LNCaP clone FGC (cell line): ENCODE data around the gene TTC33.

Experiments used
- DNase-seq: peaks from one replicate; pipeline ENCODE4 v3.0.0-alpha.2; 2011; ENCODE audit warnings: low read depth
- H3K4me3 ChIP-seq: 2 replicates; pipeline ENCODE4 v1.5.1; 2011; ENCODE audit warnings: mild to moderate bottlenecking, low read depth, low read length, control low read depth
- TF ChIP-seq, protein P1 (sequence below): IDR thresholded peaks from 2 replicates; pipeline ENCODE4 v1.5.1; 2012; ENCODE audit warnings: mild to moderate bottlenecking; ENCODE audit not compliant: control insufficient read depth, insufficient read depth; ENCODE audit errors: extremely low read depth

TTC33 gene

DNA sequence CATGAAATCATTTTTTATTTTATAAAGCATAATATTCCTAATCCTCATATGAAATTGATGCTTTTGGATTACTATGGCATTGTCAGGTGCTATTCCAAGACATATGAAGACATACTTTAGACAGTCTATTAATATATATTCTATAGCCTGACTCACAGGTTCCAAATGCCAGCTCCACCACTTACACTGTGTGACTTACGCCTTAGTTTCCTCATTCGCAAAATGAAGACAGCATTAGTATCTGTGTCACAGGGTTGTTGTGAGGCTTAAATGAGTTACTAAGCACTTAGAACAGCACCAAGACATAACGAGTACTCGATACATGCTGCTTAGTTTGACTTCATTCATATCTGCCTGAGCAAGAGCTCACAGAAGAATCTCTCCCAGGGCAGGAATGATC is 208.2 kb downstream of the TTC33 start:
- no peak overlapping the region for H3K4me3 ChIP-seq
- no peak for DNase-seq
- TF ChIP-seq, protein P1, sequence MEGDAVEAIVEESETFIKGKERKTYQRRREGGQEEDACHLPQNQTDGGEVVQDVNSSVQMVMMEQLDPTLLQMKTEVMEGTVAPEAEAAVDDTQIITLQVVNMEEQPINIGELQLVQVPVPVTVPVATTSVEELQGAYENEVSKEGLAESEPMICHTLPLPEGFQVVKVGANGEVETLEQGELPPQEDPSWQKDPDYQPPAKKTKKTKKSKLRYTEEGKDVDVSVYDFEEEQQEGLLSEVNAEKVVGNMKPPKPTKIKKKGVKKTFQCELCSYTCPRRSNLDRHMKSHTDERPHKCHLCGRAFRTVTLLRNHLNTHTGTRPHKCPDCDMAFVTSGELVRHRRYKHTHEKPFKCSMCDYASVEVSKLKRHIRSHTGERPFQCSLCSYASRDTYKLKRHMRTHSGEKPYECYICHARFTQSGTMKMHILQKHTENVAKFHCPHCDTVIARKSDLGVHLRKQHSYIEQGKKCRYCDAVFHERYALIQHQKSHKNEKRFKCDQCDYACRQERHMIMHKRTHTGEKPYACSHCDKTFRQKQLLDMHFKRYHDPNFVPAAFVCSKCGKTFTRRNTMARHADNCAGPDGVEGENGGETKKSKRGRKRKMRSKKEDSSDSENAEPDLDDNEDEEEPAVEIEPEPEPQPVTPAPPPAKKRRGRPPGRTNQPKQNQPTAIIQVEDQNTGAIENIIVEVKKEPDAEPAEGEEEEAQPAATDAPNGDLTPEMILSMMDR, result no peak

DNA sequence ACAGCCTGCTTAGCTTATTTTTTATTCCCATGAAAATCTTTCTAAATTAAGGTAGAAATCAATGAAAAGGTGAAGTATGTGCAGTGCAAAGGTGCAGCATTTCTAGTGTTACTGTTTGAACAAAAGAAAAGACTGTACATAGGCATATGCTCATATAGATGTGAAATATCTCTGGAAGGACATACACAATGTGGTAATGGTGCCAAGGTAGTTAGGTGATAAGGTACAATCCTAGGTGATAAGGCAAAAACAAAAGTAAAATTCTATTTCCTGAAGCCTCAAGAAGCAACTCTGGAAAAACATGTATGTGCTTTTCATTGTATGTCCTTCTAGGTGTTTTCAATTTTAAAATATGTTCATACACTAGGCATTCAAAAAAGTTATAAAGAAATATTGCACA is 215.5 kb downstream of the TTC33 start:
- TF ChIP-seq, protein P1, result no peak
- DNase-seq, result no peak
- no peak overlapping the region for H3K4me3 ChIP-seq

DNA sequence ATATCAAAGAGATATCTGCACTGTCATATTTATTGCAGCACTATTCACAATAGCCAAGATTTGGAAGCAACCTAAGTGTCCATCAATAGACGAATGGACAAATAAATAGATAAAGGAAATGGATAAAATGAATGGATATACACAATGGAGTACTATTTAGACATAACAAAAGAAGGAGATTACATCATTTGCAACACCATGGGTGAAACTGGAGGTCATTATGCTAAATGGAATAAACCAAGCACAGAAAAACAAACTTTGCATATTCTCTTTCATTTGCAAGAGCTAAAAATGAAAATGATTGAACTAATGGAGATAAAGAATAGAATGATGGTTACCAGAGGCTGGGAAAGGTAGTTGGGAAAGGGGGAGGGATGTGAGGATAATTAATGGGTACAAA is 231.1 kb downstream of the TTC33 start:
- H3K4me3 ChIP-seq, result no peak overlapping the region
- no peak for DNase-seq
- TF ChIP-seq, protein P1, result no peak

DNA sequence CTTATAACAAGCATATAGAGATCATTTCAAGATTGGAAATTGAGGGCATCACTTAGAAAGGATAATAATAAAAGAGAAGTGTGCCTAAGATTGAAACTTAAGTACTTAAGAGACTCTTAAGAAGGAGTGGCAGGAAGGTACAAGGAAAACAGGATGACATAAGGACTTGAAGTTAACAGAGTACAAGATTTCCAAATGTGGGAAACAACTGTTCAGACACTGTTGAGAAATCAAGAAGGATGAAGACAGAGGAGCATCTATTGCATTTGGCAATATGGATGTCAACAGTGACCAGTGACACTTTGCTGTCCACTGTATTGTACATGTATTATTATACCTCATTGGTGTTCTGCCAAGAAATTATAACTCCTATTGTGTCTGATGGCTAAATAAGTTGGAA is 233.8 kb downstream of the TTC33 start:
- TF ChIP-seq, protein P1, result no peak
- no peak for DNase-seq
- H3K4me3 ChIP-seq, result no peak overlapping the region

DNA sequence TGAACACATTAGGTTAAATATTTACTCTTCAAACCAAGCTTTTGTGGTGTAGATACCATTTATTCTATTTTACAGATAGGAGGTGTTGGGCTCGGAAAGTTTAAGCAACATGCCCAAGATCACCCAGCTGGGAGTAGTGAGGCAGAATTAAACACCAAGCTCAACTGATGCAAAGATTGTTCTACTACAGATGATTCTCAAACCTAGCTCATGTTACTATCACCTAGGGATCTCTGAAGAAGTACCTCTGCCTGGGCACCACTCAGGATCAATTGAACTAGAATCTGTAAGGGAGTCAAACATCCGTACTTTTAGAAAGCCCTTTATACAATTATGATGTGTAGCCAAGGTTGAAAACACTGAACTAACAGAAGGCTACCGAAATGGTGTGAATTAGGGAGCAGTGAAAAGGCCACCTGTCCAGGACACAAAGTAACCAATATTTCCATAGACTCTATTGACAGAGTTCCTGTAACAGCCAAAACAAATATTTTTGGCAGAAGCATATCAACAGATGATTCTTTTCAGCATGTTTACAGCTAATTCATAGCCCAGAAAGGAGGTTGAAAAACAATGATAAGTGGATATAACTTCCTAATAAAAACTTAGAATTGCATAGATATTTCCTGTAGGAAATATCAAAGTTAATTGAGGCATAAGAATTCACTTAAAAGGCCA is 234.5 kb downstream of the TTC33 start:
- DNase-seq, result peak; percentile 71
- TF ChIP-seq, protein P1, result no peak
- H3K4me3 ChIP-seq, result no peak overlapping the region

DNA sequence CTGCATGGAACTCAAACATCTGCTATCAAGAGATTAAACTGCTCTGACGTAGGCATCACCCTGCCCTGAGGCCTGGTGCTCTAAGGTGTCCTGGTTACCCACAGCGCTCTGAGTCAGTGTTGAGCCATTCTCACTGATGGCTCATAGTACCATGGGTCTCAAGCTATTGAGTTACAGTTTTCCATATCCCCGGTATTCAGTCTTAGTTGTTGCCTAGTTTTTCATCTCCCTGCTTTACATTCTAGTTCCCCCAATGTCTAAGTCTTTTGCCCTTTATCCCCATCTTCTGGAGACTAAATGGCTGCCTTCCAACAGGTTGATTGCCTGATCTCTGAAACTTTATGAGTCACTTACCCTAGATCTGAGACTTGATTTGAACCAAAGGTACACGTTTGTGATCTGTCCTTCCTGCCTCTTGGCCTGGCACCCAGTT is 237.3 kb downstream of the TTC33 start:
- H3K4me3 ChIP-seq, result no peak overlapping the region
- TF ChIP-seq, protein P1, result no peak
- no peak for DNase-seq

DNA sequence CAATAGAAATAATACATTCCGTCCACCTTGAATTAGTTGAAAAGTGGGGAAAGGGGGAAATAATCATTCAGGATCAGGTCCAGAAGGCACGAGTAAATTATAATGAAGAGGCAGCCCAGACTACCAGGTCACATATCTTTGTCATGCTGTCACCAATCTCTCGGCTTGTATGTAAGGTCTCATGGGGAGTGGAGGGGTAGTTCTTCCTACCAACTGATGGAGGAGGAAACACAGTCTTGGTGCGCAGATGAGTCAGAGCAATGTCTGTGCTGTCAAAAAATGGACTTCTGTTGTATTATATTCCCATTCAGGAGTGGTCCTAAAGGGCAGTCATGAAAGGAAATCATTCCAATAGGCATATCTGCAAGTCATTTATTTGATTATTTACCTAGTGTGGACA is 240.3 kb downstream of the TTC33 start:
- no peak overlapping the region for H3K4me3 ChIP-seq
- DNase-seq, result no peak
- TF ChIP-seq, protein P1, result no peak
